ENCODE data around the gene ZNF710. TPM values are rescaled to one million over a fixed set of nuclear protein-coding genes. Genes with fewer than 3 reads are reported as not detected.

Gene ZNF710
- total and polyA plus RNA-seq, 2 of the 8 experiments (the other 6 are each of a cell fraction or from before 2014, with no cell fraction given): 10.5 to 24.0 TPM

DNA sequence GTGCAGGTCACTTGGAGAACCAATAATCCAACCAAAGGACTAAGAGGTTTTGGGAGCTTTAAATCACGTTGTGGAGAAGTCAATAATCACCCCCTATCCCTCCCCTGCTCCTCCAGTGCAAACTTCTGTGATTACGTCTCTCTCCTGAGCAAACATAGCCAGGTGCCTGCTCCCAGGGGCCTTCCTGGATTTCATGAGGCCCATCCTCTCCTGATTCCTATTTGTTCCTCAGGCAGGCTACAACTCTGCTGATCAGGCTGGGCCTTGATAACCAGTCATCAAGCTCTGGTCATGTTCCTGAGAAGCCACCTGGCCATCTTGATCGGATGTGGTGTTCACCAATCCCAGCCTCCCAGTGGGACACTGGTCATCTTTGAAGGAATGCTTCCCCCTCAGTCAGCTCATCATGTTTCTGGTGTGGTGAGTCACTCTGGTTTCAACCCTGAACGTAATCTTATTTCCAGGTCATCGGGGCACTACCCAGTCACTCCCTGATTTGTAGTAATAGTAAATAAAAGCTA, 2.9 kb upstream of the ZNF710 start (continued):
- no peak for TF ChIP-seq CHD7 (IDR thresholded peaks at IDR 0.05; ENCODE audit: insufficient replicate concordance, low read length)

Measured in H1 (cell line).